ENCODE measurements around the gene CCDC127.
"Not testable (repeated sequence)": the region's sequence is repeated elsewhere in the genome, so short reads cannot be mapped to it uniquely, and the experiment has no call there.

The CCDC127 gene

GRCh38 chr5:234450-234849 is 16.5 kb upstream of the CCDC127 start:
- DNase-seq (ENCODE audit: low read depth in 2 of 2) = no peak

GRCh38 chr5:233426-233825 is 15.5 kb upstream of the CCDC127 start:
- DNase-seq (ENCODE audit: low read depth in 2 of 2) = not testable (repeated sequence)

GRCh38 chr5:231661-232060 is 13.7 kb upstream of the CCDC127 start:
- no peak for DNase-seq (ENCODE audit: low read depth in 2 of 2)

- no peak for DNase-seq (ENCODE audit: low read depth in 2 of 2)
These were observed 12.8 kb upstream of the CCDC127 start for GRCh38 chr5:230711-231110.

GRCh38 chr5:228886-229285 is 10.9 kb upstream of the CCDC127 start:
- no peak for DNase-seq (ENCODE audit: low read depth in 2 of 2)

GRCh38 chr5:227375-227774 is 9.4 kb upstream of the CCDC127 start:
- not testable (repeated sequence) for DNase-seq (ENCODE audit: low read depth in 2 of 2)

- DNase-seq (ENCODE audit: low read depth in 2 of 2) = no peak
These were observed 7.4 kb upstream of the CCDC127 start for GRCh38 chr5:225334-225733.

GRCh38 chr5:223791-224190 is 5.8 kb upstream of the CCDC127 start:
- DNase-seq (ENCODE audit: low read depth in 2 of 2) = no peak

- DNase-seq (ENCODE audit: low read depth in 2 of 2) = not testable (repeated sequence)
These were observed 5.2 kb upstream of the CCDC127 start for GRCh38 chr5:222951-223715.

- DNase-seq (ENCODE audit: low read depth in 2 of 2) = no peak
These were observed 2.0 kb upstream of the CCDC127 start for GRCh38 chr5:219991-220390.

- no peak for DNase-seq (ENCODE audit: low read depth in 2 of 2)
These were observed 1.5 kb upstream of the CCDC127 start for GRCh38 chr5:219460-219863.

- peak in 1 of 2 donors; percentile 14 for DNase-seq (ENCODE audit: low read depth in 2 of 2)
These were observed 721 bp upstream of the CCDC127 start for GRCh38 chr5:218457-219291.

GRCh38 chr5:216076-216475 is 1.9 kb downstream of the CCDC127 start:
- DNase-seq (ENCODE audit: low read depth in 2 of 2) = not testable (repeated sequence)

GRCh38 chr5:215256-215655 is 2.7 kb downstream of the CCDC127 start:
- not testable (repeated sequence) for DNase-seq (ENCODE audit: low read depth in 2 of 2)

GRCh38 chr5:213803-214395 is 4.1 kb downstream of the CCDC127 start:
- no peak for DNase-seq (ENCODE audit: low read depth in 2 of 2)

GRCh38 chr5:208449-209114 is 9.4 kb downstream of the CCDC127 start:
- DNase-seq (ENCODE audit: low read depth in 2 of 2) = no peak

GRCh38 chr5:207599-207998 is 10.4 kb downstream of the CCDC127 start:
- no peak for DNase-seq (ENCODE audit: low read depth in 2 of 2)

- no peak for DNase-seq (ENCODE audit: low read depth in 2 of 2)
These were observed 10.9 kb downstream of the CCDC127 start for GRCh38 chr5:206927-207536.

GRCh38 chr5:206406-206805 is 11.5 kb downstream of the CCDC127 start:
- no peak for DNase-seq (ENCODE audit: low read depth in 2 of 2)

GRCh38 chr5:204966-205670 is 12.8 kb downstream of the CCDC127 start:
- no peak for DNase-seq (ENCODE audit: low read depth in 2 of 2)

- no peak for DNase-seq (ENCODE audit: low read depth in 2 of 2)
These were observed 13.5 kb downstream of the CCDC127 start for GRCh38 chr5:204462-204861.
